ENCODE measurements around the gene RPS3A.
A peak's percentile ranks its signal among the peaks of the same experiment; 100 is the strongest.
"Not testable (repeated sequence)": the region's sequence is repeated elsewhere in the genome, so short reads cannot be mapped to it uniquely, and the experiment has no call there.

The RPS3A gene

DNA sequence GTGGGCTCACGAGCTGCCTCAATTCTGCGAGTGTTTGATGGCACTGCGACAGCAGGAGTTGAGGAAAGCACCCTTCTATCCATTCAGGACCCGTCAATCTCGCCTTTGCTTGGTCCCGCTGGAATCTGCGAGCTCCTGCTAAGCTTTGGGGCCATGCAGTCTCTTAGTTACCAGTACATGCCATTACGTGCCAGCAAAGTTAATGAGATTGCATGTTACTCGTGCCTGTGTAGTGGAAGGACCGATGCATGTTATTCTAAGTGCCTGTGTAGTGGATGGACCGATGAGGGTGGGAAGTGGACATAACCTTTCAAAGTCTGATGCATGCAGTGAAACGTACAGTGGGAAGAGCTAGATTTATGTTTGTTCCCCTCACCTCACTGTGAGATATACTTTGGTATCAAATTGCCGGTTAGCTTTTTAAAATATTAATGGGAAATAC is 569 bp downstream of the RPS3A start:
- CTCF ChIA-PET: interaction anchor here (0.8 to 2.3 kb wide), 7 partner anchors 11 to 87 kb away, joined by 3 to 9 read pairs (median 3); no protein-coding TSS in a partner anchor

DNA sequence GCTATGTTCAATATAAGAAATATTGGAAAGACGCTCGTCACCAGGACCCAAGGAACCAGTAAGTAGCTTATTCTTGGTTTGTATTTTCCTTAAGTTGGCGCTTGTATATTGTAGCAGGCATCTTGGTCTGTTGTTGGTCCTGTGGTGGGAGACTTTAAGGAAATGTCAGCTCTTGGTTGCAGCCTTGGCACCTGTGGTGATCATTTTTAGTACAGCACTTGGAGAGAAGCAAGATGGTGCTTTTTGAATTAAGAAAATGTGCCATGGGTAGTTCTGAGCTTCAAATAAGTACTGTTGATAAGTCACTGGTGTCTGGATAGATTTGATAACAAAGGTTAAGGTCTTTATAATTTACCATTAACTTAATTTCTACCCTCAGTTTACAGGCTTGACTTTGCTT is 1.1 kb downstream of the RPS3A start:
- CTCF ChIA-PET: interaction anchor here (0.8 to 2.3 kb wide), 6 partner anchors 12 to 87 kb away, joined by 3 to 9 read pairs (median 4); no protein-coding TSS in a partner anchor
- no peaks in the 10 kb centered on the region for H3K9me3 Mint-ChIP-seq
- H3K36me3 Mint-ChIP-seq: peaks cover 48% of the 10 kb centered on the region
- DNase-seq: no peak
- peak overlapping the region; percentile 95 for H3K27ac Mint-ChIP-seq
- H3K27me3 Mint-ChIP-seq: no peaks in the 10 kb centered on the region
- H3K4me1 Mint-ChIP-seq: peaks cover 50% of the 10 kb centered on the region
- H3K4me3 Mint-ChIP-seq: peak overlapping the region; percentile 85

More for the DNA sequence above, 569 bp downstream of the RPS3A start:
- Mint-ChIP-seq H3K27me3 (no peaks in the 10 kb centered on the region), H3K4me3 (peak overlapping the region; percentile 85), H3K27ac (peak overlapping the region; percentile 95), H3K9me3 (no peaks in the 10 kb centered on the region), H3K36me3 (peaks cover 48% of the 10 kb centered on the region), H3K4me1 (peaks cover 54% of the 10 kb centered on the region)
- no peak for DNase-seq

DNA sequence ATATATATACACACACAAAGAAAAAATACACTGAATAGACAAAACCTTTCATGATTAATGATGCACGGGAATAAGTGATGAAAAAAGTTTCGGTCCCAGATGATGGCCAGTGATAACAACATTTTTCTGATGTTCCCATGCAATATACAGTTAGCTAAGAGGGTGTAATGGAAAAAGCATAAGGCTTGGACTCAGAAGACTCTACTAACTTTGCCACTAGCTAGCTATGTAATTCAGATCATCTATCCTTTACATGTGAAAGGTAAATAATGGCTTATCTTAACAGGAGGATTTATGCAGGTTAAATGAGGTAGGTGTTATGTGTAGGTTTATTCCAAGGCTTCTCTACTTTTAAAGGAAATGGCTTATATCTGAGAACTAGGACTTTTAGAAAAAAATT is 4.3 kb downstream of the RPS3A start:
- no peaks in the 10 kb centered on the region for H3K27me3 Mint-ChIP-seq
- peaks cover 38% of the 10 kb centered on the region for H3K4me1 Mint-ChIP-seq
- H3K27ac Mint-ChIP-seq: peak overlapping the region; percentile 33
- no peak overlapping the region for H3K4me3 Mint-ChIP-seq
- no peaks in the 10 kb centered on the region for H3K9me3 Mint-ChIP-seq
- CTCF ChIA-PET: interaction anchor here (1.8 kb wide), 1 partner anchor 13 kb away, joined by 8 read pairs; no protein-coding TSS in a partner anchor
- no peak for DNase-seq
- H3K36me3 Mint-ChIP-seq: peaks cover 67% of the 10 kb centered on the region

DNA sequence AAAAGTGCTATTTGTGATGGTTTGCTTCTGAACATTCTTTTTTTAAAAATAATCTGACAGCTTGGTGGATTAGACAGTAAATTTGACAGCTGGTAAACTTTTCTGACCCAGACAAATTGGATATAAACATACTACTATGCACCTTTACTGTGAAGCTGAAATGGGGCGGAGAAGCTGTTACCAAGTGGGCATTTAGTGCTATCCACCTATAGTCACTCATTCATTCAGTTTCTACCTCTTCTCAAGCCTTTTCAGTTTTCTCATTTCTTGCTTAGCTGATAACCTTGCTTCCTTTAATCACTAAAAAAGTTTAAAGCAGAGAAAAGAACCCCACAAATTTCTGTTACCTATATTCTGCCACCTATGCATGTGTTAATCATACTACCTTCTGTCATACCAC is 5.2 kb downstream of the RPS3A start:
- H3K9me3 Mint-ChIP-seq: no peaks in the 10 kb centered on the region
- H3K4me3 Mint-ChIP-seq: no peak overlapping the region
- CTCF ChIA-PET: interaction anchor here (1.8 kb wide), 1 partner anchor 12 kb away, joined by 8 read pairs; no protein-coding TSS in a partner anchor
- H3K27ac Mint-ChIP-seq: no peak overlapping the region
- no peaks in the 10 kb centered on the region for H3K27me3 Mint-ChIP-seq
- peaks cover 34% of the 10 kb centered on the region for H3K4me1 Mint-ChIP-seq
- H3K36me3 Mint-ChIP-seq: peaks cover 66% of the 10 kb centered on the region
- DNase-seq: no peak

DNA sequence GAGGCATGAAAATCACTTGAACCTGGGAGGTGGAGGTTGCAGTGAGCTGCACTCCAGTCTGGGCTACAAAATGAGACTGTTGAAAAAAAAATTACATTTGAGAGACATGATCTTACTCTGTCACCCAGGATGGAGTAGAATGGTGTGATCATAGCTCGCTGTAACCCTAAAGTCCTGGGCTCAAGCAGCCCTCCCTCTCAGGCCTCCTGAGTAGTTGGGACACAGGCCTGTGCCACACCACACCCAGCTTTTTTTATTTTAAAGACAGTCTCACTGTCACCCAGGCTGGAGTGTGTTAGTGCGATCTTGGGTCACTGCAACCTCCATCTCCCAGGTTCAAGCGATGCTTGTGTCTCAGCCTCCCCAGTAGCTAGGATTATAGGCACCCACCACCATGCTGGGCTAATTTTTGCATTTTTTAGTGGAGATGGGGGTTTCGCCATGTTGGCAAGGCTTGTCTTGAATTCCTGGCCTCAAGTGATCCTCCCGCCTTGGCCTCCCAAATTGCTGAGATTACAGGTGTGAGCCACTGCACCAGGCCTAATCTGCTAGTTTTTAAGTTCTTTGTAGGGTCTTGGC is 6.1 kb downstream of the RPS3A start:
- H3K4me3 Mint-ChIP-seq: no peak overlapping the region
- CTCF ChIA-PET: interaction anchor here (0.7 kb wide), 1 partner anchor 12 kb away, joined by 3 read pairs; no protein-coding TSS in a partner anchor
- no peaks in the 10 kb centered on the region for H3K9me3 Mint-ChIP-seq
- H3K4me1 Mint-ChIP-seq: peaks cover 28% of the 10 kb centered on the region
- H3K27ac Mint-ChIP-seq: no peak overlapping the region
- no peaks in the 10 kb centered on the region for H3K27me3 Mint-ChIP-seq
- peaks cover 56% of the 10 kb centered on the region for H3K36me3 Mint-ChIP-seq
- DNase-seq: no peak

DNA sequence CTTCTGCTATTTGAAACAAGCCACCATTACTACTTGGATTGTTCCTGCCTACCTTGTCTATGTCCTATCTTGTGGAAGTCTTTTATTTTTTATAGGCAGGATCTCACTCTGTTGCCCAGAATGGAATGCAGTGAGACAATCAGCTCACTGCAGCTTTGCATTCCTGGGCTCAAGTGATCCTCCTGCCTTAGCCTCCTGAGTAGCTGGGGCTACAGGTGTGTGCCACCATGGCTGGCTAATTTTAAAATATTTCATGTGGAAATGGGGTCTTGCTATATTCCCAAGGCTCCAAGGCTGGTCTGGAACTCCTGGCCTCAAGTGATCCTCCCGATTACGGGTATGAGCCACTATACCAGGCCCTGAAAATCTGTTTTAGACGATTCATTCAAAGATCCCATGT is 7.6 kb downstream of the RPS3A start:
- CTCF ChIA-PET: no interaction called here
- Mint-ChIP-seq H3K36me3 (peaks cover 43% of the 10 kb centered on the region), H3K9me3 (no peaks in the 10 kb centered on the region), H3K27me3 (no peaks in the 10 kb centered on the region), H3K4me3 (no peak overlapping the region), H3K4me1 (peaks cover 14% of the 10 kb centered on the region), H3K27ac (peak overlapping the region; percentile 6)
- DNase-seq: no peak

DNA sequence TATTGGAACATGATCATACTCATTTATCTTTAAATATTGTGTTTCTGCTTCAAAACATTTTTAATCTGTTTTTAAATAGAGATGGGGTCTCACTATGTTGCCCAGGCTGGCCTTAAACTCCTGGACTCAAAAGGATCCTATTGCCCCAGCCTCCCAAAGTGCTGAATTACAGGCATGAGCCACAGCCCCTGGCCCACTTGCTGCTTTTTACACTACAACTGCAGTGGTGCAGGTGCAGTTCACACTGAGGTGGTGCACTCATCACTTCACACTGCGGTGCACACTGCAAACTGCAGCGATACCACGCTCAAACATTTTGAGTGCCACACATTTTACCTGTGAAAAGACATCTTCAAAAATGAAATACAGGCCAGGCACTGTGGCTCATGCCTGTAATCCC is 10.8 kb downstream of the RPS3A start:
- CTCF ChIA-PET: no interaction called here
- H3K4me3 Mint-ChIP-seq: no peak overlapping the region

DNA sequence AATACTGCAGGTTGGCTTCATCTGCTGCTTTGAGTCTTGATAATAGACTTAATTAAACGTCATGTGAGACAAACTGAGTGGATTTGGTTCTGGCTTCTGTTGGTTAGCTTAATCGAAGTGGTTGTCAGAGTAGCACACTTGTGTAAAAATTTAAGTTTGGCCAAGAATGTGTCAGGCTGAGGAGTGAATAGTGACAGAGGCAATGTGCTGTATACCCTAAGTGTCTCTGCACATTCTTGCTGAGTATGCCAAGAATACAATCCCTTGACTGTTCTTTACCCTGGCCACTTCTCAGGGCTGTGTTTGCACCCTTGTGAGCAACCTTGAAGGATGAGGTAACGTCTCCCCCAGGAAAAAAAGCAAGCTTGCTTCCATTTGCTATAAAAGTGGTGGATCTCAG is 14.9 kb downstream of the RPS3A start:
- DNase-seq: no peak
- Mint-ChIP-seq H3K4me1 (no peaks in the 10 kb centered on the region), H3K36me3 (peaks cover 7% of the 10 kb centered on the region), H3K27me3 (no peaks in the 10 kb centered on the region), H3K4me3 (no peak overlapping the region), H3K9me3 (no peaks in the 10 kb centered on the region), H3K27ac (no peak overlapping the region)
- CTCF ChIA-PET: interaction anchor here (0.9 kb wide), 1 partner anchor 14 kb away, joined by 3 read pairs; no protein-coding TSS in a partner anchor

More for the DNA sequence above, 10.8 kb downstream of the RPS3A start:
- Mint-ChIP-seq H3K9me3 (no peaks in the 10 kb centered on the region), H3K4me1 (no peaks in the 10 kb centered on the region), H3K27me3 (no peaks in the 10 kb centered on the region), H3K27ac (no peak overlapping the region), H3K36me3 (peaks cover 26% of the 10 kb centered on the region)
- no peak for DNase-seq

DNA sequence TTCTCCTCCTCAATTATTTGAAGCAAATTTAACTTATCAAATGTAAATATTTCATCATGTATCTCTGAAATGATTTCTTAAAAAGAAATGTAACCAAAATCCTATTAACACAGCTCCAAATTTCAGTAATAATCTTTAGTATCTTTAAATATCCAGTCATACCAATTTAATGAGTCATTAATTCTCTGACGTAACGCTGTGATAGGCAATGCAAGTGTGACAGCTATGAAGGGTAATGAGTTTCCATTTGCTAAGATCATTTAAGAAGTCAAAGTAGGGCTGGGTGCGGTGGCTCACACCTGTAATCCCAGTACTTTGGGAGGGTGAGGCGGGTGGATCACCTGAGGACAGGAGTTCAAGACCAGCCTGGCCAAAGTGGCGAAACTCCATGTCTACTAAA is 15.6 kb downstream of the RPS3A start:
- CTCF ChIA-PET: interaction anchor here (0.7 to 0.9 kb wide), 2 partner anchors 15 to 498 kb away, joined by 3 to 4 read pairs; no protein-coding TSS in a partner anchor
- DNase-seq: no peak

DNA sequence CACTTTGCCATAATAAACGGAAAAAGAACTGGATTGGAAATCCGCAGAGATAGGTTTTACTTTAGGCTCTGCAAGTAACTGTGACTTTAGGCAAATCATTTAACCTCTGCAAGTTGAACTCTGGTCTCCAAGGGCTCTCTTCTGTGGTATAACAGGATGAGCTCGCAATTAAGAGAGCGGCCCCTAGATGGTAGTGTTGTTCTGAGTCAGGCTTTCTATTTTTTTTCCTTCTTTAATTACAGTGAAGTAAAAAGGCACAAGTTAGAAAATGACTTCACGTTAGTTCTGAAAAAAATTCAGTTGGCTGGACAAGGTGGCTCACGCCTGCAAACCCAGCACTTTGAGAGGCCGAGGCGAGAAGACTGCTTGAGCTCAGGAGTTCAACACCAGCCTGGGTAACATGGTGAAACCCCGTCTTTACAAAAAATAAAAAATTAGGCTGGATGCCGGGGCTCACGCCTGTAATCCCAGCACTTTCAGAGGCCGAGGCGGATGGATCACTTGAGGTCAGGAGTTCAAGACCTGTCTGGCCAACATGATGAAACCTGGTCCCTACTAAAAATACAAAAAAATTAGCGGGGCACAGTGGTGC is 18.0 kb downstream of the RPS3A start:
- Mint-ChIP-seq H3K4me3 (no peak overlapping the region), H3K27ac (no peak overlapping the region), H3K36me3 (peaks cover 7% of the 10 kb centered on the region), H3K4me1 (peaks cover 4% of the 10 kb centered on the region), H3K9me3 (no peaks in the 10 kb centered on the region), H3K27me3 (no peaks in the 10 kb centered on the region)
- peak; percentile 68 for DNase-seq
- CTCF ChIA-PET: interaction anchor here (0.5 to 1.5 kb wide), 15 partner anchors 12 to 545 kb away, joined by 3 to 8 read pairs (median 3); no protein-coding TSS in a partner anchor

More for the DNA sequence above, 15.6 kb downstream of the RPS3A start:
- Mint-ChIP-seq H3K27me3 (no peaks in the 10 kb centered on the region), H3K27ac (no peak overlapping the region), H3K9me3 (no peaks in the 10 kb centered on the region), H3K4me3 (no peak overlapping the region), H3K4me1 (no peaks in the 10 kb centered on the region), H3K36me3 (peaks cover 7% of the 10 kb centered on the region)

DNA sequence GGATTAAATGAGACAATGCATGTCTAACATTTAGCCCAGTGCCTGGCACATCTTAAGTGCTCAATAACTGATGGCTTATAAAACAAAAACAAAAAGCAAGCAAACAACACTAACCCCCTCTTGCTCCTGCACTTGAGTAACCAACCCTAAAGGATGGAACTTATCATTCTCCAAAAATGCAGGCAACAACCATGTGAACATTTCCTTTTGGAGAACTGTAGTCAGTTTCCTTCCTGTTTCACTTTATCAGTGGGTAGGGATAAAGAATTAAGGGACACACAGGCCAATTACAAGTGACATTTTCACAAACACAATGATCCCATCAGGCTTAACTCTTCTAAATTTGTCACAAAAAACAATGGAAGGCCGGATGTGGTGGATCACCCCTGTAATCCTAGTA is 30.4 kb downstream of the RPS3A start:
- Mint-ChIP-seq H3K4me3 (no peak overlapping the region), H3K9me3 (no peaks in the 10 kb centered on the region), H3K27me3 (no peaks in the 10 kb centered on the region), H3K36me3 (no peaks in the 10 kb centered on the region), H3K27ac (no peak overlapping the region), H3K4me1 (no peaks in the 10 kb centered on the region)
- no peak for DNase-seq
- CTCF ChIA-PET: interaction anchor here (1.9 kb wide), 1 partner anchor 12 kb away, joined by 5 read pairs; no protein-coding TSS in a partner anchor

DNA sequence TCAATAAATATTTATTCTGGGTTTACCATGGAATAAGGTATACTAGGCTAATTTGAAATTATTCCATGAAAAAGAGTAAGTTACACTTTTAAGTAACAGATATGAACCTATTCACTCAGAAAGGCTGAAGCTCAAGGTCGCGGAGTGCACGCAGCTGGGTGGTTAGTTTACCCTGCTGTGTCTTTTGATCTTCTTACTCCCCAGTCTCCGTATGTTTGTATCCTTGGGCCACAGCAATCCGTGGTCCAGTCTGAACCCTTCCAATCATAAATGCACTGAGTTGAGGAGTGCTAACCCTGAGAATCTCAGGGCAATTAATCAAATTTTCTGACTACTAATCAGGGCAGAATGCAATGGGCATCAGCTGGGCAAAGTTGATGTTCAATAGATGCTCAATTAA is 33.9 kb downstream of the RPS3A start:
- no peak for DNase-seq
- CTCF ChIA-PET: interaction anchor here (0.6 kb wide), 1 partner anchor 234 kb away, joined by 4 read pairs; no protein-coding TSS in a partner anchor
- Mint-ChIP-seq H3K9me3 (no peaks in the 10 kb centered on the region), H3K4me3 (no peak overlapping the region), H3K27me3 (no peaks in the 10 kb centered on the region), H3K4me1 (no peaks in the 10 kb centered on the region), H3K36me3 (no peaks in the 10 kb centered on the region), H3K27ac (no peak overlapping the region)

DNA sequence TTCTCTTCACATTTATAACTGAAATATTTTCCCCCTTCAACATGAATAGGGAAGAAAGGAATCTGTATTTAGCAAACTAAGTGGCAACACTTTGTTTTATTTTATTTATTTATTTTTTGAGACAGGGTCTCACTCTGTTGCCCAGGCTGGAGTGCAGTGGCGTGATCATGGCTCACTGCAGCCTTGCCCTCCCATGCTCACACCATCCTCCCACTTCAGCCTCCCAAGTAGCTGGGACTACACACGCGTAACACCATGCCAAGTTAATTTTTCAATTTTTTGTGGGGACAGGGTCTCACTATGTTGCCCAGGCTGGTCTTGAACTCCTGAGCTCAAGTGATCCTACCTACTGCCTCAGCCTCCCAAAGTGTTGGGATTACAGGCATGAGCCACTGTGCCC is 36.6 kb downstream of the RPS3A start:
- not testable (repeated sequence) for H3K9me3 Mint-ChIP-seq, H3K4me1 Mint-ChIP-seq, H3K4me3 Mint-ChIP-seq, H3K27me3 Mint-ChIP-seq, DNase-seq, H3K27ac Mint-ChIP-seq, H3K36me3 Mint-ChIP-seq
- CTCF ChIA-PET: interaction anchor here (0.5 kb wide), 1 partner anchor 75 kb away, joined by 3 read pairs; no protein-coding TSS in a partner anchor

DNA sequence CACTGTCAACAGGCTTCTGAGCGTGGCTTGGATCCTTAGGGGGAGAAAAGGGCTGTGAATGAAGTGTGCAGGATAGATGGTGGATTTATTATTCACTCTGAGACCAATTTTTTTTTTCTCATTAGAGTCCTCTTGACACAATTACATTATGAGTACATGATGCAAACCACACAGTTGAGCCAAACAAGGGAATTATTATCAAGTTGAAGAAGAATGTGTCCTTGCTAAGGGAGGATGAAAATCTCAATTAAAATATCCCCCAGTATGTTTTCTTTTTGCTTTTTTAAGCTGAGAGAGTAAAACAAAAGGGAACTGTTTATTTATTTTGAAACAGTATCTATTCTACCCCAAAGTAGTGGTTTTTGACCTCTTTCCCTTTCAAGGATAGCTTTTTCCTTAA is 40.4 kb downstream of the RPS3A start:
- Mint-ChIP-seq H3K4me1 (no peaks in the 10 kb centered on the region), H3K27me3 (no peaks in the 10 kb centered on the region), H3K36me3 (no peaks in the 10 kb centered on the region), H3K9me3 (no peaks in the 10 kb centered on the region), H3K27ac (no peak overlapping the region), H3K4me3 (no peak overlapping the region)
- CTCF ChIA-PET: no interaction called here
- no peak for DNase-seq

DNA sequence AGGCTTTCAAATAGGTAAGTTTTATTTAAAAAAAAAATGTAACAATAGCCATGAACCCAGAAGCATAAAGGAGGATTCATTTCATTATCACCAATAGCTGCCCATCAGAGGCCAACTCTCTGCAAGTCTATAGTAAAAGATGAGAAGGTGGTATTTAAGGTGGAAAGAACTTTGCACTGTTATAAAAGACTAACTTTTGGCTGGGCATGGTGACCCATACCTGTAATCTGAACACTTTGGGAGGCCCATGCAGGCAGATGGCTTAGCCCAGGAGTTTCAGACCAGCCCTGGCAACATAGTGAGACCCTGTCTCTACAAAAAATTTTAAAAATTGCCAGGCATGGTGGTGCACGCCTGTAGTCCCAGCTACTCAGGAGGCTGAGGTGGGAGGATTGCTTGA is 43.3 kb downstream of the RPS3A start:
- Mint-ChIP-seq H3K4me3 (no peak overlapping the region), H3K27me3 (no peaks in the 10 kb centered on the region), H3K36me3 (no peaks in the 10 kb centered on the region), H3K4me1 (no peaks in the 10 kb centered on the region), H3K9me3 (no peaks in the 10 kb centered on the region), H3K27ac (no peak overlapping the region)
- CTCF ChIA-PET: no interaction called here
- no peak for DNase-seq
